SK-N-SH (cell line): ENCODE data around the gene LAMTOR2. TPM values are rescaled to one million over a fixed set of nuclear protein-coding genes. Genes with fewer than 3 reads are reported as not detected.

ENCODE experiments used
- CTCF ChIA-PET: fragments of 300-600, 350-600 bp; formaldehyde crosslinking; extraction: SDS; loops from one replicate; lab custom pipeline; 2021; lab: Yijun Ruan, JAX
- POLR2A ChIA-PET: fragments of 350-600 bp; sonication (Branson Sonifier 250); formaldehyde crosslinking; extraction: SDS; loops from one replicate; lab custom pipeline; 2020; ENCODE audit warnings: antibody characterized with exemption, inconsistent platforms; lab: Yijun Ruan, JAX
- DNase-seq: peaks from one replicate; pipeline ENCODE4 v3.0.0; 2012
- H2AFZ ChIP-seq: fragments of 200-600 bp; sonication (generic); 2 replicates; pipeline ENCODE4 v1.8.1; 2016; ENCODE audit warnings: antibody characterized with exemption, mild to moderate bottlenecking, low read depth
- H3F3A ChIP-seq: fragments of 200-600 bp; sonication (generic); replicated peaks from 2 replicates; pipeline ENCODE3; 2016; ENCODE audit warnings: antibody characterized with exemption, mild to moderate bottlenecking; ENCODE audit not compliant: insufficient read depth
- H3K27ac ChIP-seq, 2 experiments: fragments of 200-500 bp in 1 of 2; fragments of 200-600 bp in 1 of 2; sonication (Bioruptor generic) in 1 of 2; sonication (generic), shearing (Covaris generic) in 1 of 2; 2 replicates each; pipeline versions ENCODE4 v1.5.1 to v1.6.1; 2014 to 2016; ENCODE audit warnings: low read depth in 2 of 2, inconsistent platforms in 1 of 2, low read length in 1 of 2, mild to moderate bottlenecking in 1 of 2, mixed read lengths in 1 of 2
- H3K27me3 ChIP-seq: fragments of 200-600 bp; sonication (generic), shearing (Covaris generic); 2 replicates; pipeline ENCODE4 v1.6.1; 2016; ENCODE audit warnings: mixed run types; ENCODE audit not compliant: insufficient read depth
- H3K36me3 ChIP-seq, 2 experiments: fragments of 200-500 bp in 1 of 2; fragments of 200-600 bp in 1 of 2; sonication (Bioruptor generic) in 1 of 2; sonication (generic) in 1 of 2; replicated peaks in 1 of 2; 2 replicates each; pipeline versions ENCODE3 to v1.5.1; 2014 to 2016; ENCODE audit warnings: low read length in 1 of 2, mild to moderate bottlenecking in 1 of 2; ENCODE audit not compliant: insufficient read depth in 2 of 2, control insufficient read depth in 1 of 2
- H3K4me1 ChIP-seq, 2 experiments: fragments of 200-500 bp in 1 of 2; fragments of 200-600 bp in 1 of 2; sonication (Bioruptor generic) in 1 of 2; sonication (generic), shearing (Covaris generic) in 1 of 2; 2 replicates each; pipeline versions ENCODE4 v1.5.1 to v1.6.1; 2014 to 2016; ENCODE audit warnings: low read depth in 1 of 2, low read length in 1 of 2, mixed run types in 1 of 2; ENCODE audit not compliant: insufficient read depth in 2 of 2, control insufficient read depth in 1 of 2
- H3K4me2 ChIP-seq: fragments of 200-600 bp; sonication (generic), shearing (Covaris generic); 2 replicates; pipeline ENCODE4 v1.6.1; 2017; ENCODE audit warnings: mixed run types
- H3K4me3 ChIP-seq, 2 experiments: fragments of 200-500 bp in 1 of 2; fragments of 200-600 bp in 1 of 2; sonication (Bioruptor generic) in 1 of 2; sonication (generic), shearing (Covaris generic) in 1 of 2; 2 replicates each; pipeline versions ENCODE4 v1.5.1 to v1.8.1; 2014 to 2016; ENCODE audit warnings: low read depth in 2 of 2, inconsistent platforms in 1 of 2, low read length in 1 of 2, mild to moderate bottlenecking in 1 of 2, mixed read lengths in 1 of 2, moderate library complexity in 1 of 2
- H3K79me2 ChIP-seq: fragments of 200-600 bp; sonication (generic); 2 replicates; pipeline ENCODE4 v1.8.1; 2017; ENCODE audit warnings: mild to moderate bottlenecking; ENCODE audit not compliant: insufficient read depth
- H3K9ac ChIP-seq: fragments of 200-600 bp; sonication (generic); 2 replicates; pipeline ENCODE4 v1.6.1; 2017; ENCODE audit warnings: mixed run types
- H3K9me2 ChIP-seq: fragments of 200-600 bp; sonication (generic); 2 replicates; pipeline ENCODE4 v1.6.1; 2017; ENCODE audit warnings: mixed run types
- H3K9me3 ChIP-seq: fragments of 200-600 bp; sonication (generic); 2 replicates; pipeline ENCODE4 v1.6.1; 2017; ENCODE audit warnings: mixed run types, mild to moderate bottlenecking, moderate library complexity
- H4K20me1 ChIP-seq: fragments of 200-600 bp; sonication (generic); 2 replicates; pipeline ENCODE4 v1.6.1; 2017; ENCODE audit warnings: mild to moderate bottlenecking, mixed run types; ENCODE audit not compliant: insufficient read depth
- CHD2 ChIP-seq: fragments of 150-350 bp; IDR thresholded peaks from 2 replicates; pipeline ENCODE4 v1.6.1; 2018; ENCODE audit warnings: low read length; ENCODE audit not compliant: partially characterized antibody
- EP300 ChIP-seq, 2 experiments: IDR thresholded peaks; 2 replicates each; pipeline versions ENCODE4 v1.4.0 to v1.6.1; 2012; ENCODE audit warnings: borderline replicate concordance in 1 of 2, low read depth in 1 of 2, low read length in 1 of 2
- FOSL2 ChIP-seq: IDR thresholded peaks from 2 replicates; pipeline ENCODE4 v1.4.0; 2012; ENCODE audit warnings: low read depth, mild to moderate bottlenecking, moderate library complexity, borderline replicate concordance
- FOXJ3 ChIP-seq: sonication (generic); formaldehyde crosslinking; IDR thresholded peaks from 2 replicates; pipeline ENCODE4 v1.5.1; 2020; ENCODE audit warnings: mild to moderate bottlenecking, missing genetic modification reagents
- JUND ChIP-seq: IDR thresholded peaks from 2 replicates; pipeline ENCODE4 v1.4.0; 2012
- MEF2A ChIP-seq: IDR thresholded peaks from 2 replicates; pipeline ENCODE4 v1.4.0; 2012; ENCODE audit warnings: low read depth, borderline replicate concordance
- MXI1 ChIP-seq: IDR thresholded peaks from 2 replicates; pipeline ENCODE4 v1.6.1; 2012; ENCODE audit warnings: mild to moderate bottlenecking, low read depth, low read length, improper control_type of control experiment
- PBX3 ChIP-seq: IDR thresholded peaks from 2 replicates; pipeline ENCODE4; 2012
- POLR2AphosphoS5 ChIP-seq: IDR thresholded peaks from 2 replicates; pipeline ENCODE4 v1.6.1; 2012; ENCODE audit warnings: low read depth, low read length
- RFX5 ChIP-seq: IDR thresholded peaks from 2 replicates; pipeline ENCODE4 v1.6.1; 2012; ENCODE audit warnings: mild to moderate bottlenecking, improper control_type of control experiment, low read length
- TAF1 ChIP-seq: IDR thresholded peaks from 2 replicates; pipeline ENCODE4 v1.6.1; 2012; ENCODE audit warnings: low read depth, mild to moderate bottlenecking, low read length, moderate library complexity, borderline replicate concordance
- YY1 ChIP-seq: IDR thresholded peaks from 2 replicates; pipeline ENCODE4 v1.4.0; 2012; ENCODE audit warnings: low read depth, mild to moderate bottlenecking
- WGBS: methylation state at CpG from one replicate; pipeline ENCODE4 v1.1.6; 2017; ENCODE audit warnings: low lambda C conversion rate; 5-methylcytosine and 5-hydroxymethylcytosine counted together
- polyA plus RNA-seq, 3 experiments: library from polyadenylated mRNA; depleted of rRNA; stranded (reverse); fragments of >200 nt; gene quantifications; 2 replicates each; pipeline ENCODE4 v1.2.3, GENCODE V29; 2012
- TF ChIP-seq, protein P1 (sequence below): IDR thresholded peaks from 2 replicates; pipeline ENCODE4 v1.4.0; 2012; ENCODE audit warnings: low read depth, borderline replicate concordance
- TF ChIP-seq, protein P2 (sequence below): IDR thresholded peaks from 2 replicates; pipeline ENCODE4 v1.4.0; 2012; ENCODE audit warnings: low read depth, borderline replicate concordance
- TF ChIP-seq, protein P3 (sequence below): fragments of 200-600 bp; sonication (generic); IDR thresholded peaks from 2 replicates; pipeline ENCODE4 v1.6.1; 2017; ENCODE audit warnings: antibody characterized with exemption, mild to moderate bottlenecking, moderate library complexity
- TF ChIP-seq, protein P4 (sequence below): IDR thresholded peaks from 2 replicates; pipeline ENCODE4 v1.4.0; 2012; ENCODE audit warnings: low read depth

Gene LAMTOR2
- polyA plus RNA-seq, 1 of the 3 experiments (the other 2 are of a cell fraction) = 230 TPM

DNA sequence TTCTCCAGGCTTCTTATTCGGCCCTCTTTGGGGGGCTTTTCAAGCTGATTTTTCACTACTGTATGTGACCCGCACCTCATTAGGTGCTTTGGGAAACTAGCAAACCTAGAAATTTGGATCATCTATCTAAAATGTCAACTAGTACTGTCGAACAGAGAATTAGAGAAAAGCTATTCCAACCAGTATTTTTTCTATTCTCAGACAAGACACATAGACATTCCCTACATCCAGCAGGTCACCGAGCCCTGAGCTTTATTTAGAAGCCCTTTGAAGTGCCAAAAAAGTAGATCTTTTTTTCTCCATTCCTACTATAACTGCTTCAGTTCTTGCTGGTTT lies 33.5 kb upstream of the LAMTOR2 start:
- Histone ChIP-seq H3K27ac (peak overlapping the region in 1 of 2 experiments; percentile 36; a peak in 2 of 4 replicates), H3K9ac (peak overlapping the region; percentile 80; the same call in 1 of the 2 replicates), H3K4me3 (peak overlapping the region; percentile 67 to 96; a peak in 3 of 4 replicates), H3K4me2 (peak overlapping the region; percentile 98; the same call in 1 of the 2 replicates), H3K9me2 (no peaks in the 10 kb centered on the region), H3K4me1 (peaks cover 7 to 12% of the 10 kb centered on the region in 2 experiments; a peak in 3 of 4 replicates), H3F3A (peaks cover 19% of the 10 kb centered on the region), H4K20me1 (peaks cover 22% of the 10 kb centered on the region), H2AFZ (peak overlapping the region; percentile 92), H3K79me2 (peaks cover 44% of the 10 kb centered on the region), H3K27me3 (no peaks in the 10 kb centered on the region), H3K36me3 (peaks cover 16 to 35% of the 10 kb centered on the region in 2 experiments), H3K9me3 (no peaks in the 10 kb centered on the region)
- POLR2A ChIA-PET = interaction anchor here (1.4 kb wide), 1 partner anchor 45 kb away, joined by 6 read pairs; no protein-coding TSS in a partner anchor
- TF ChIP-seq, protein P1, sequence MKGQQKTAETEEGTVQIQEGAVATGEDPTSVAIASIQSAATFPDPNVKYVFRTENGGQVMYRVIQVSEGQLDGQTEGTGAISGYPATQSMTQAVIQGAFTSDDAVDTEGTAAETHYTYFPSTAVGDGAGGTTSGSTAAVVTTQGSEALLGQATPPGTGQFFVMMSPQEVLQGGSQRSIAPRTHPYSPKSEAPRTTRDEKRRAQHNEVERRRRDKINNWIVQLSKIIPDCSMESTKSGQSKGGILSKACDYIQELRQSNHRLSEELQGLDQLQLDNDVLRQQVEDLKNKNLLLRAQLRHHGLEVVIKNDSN = no peak
- TF ChIP-seq MXI1 (no peak), MEF2A (no peak), TAF1 (no peak), FOSL2 (no peak)
- CTCF ChIA-PET = interaction anchor here (0.8 to 2.9 kb wide), 7 partner anchors 17 to 83 kb away, joined by 3 to 14 read pairs (median 4); partner anchors contain the start of gene UBQLN4
- DNase-seq = no peak
- WGBS = 8% methylated on average over 4 of the region's 4 CpGs

DNA sequence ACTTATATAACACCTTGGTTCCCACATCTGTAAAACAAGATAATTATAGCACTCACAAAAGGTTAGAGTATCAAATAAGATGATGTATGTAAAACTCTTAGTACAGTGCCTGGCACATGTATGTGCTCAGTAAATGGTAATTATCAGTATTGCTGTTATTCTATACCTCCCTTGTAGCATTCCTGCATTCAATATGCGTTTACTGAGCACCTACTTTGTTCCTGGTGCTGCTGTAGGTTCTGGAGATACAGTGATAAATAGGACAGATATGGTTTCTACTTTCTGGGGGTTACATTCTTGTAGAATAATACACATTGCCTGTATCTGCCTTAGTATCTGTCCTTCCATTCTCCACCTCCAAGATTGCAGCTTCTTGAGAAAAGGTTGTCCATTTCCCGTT lies 32.6 kb upstream of the LAMTOR2 start:
- 84% methylated on average over 2 of the region's 2 CpGs for WGBS
- Histone ChIP-seq H3K4me1 (peaks cover 7 to 12% of the 10 kb centered on the region in 2 experiments; a peak in 3 of 4 replicates), H3K9me2 (no peaks in the 10 kb centered on the region)

More for the DNA sequence above, 32.6 kb upstream of the LAMTOR2 start:
- Histone ChIP-seq H3F3A (peaks cover 17% of the 10 kb centered on the region), H2AFZ (no peak overlapping the region), H3K27me3 (no peaks in the 10 kb centered on the region), H3K9me3 (no peaks in the 10 kb centered on the region), H4K20me1 (peaks cover 22% of the 10 kb centered on the region), H3K4me2 (no peak overlapping the region), H3K9ac (no peak overlapping the region), H3K4me3 (no peak overlapping the region), H3K36me3 (peaks cover 11 to 26% of the 10 kb centered on the region in 2 experiments), H3K79me2 (peaks cover 35% of the 10 kb centered on the region), H3K27ac (no peak overlapping the region)
- no peak for DNase-seq
- POLR2A ChIA-PET = interaction anchor here (1.4 kb wide), 1 partner anchor 44 kb away, joined by 6 read pairs; no protein-coding TSS in a partner anchor
- CTCF ChIA-PET = interaction anchor here (0.8 to 2.9 kb wide), 4 partner anchors 11 to 44 kb away, joined by 4 to 14 read pairs (median 6); partner anchors contain the start of gene UBQLN4
- TF ChIP-seq, protein P2, sequence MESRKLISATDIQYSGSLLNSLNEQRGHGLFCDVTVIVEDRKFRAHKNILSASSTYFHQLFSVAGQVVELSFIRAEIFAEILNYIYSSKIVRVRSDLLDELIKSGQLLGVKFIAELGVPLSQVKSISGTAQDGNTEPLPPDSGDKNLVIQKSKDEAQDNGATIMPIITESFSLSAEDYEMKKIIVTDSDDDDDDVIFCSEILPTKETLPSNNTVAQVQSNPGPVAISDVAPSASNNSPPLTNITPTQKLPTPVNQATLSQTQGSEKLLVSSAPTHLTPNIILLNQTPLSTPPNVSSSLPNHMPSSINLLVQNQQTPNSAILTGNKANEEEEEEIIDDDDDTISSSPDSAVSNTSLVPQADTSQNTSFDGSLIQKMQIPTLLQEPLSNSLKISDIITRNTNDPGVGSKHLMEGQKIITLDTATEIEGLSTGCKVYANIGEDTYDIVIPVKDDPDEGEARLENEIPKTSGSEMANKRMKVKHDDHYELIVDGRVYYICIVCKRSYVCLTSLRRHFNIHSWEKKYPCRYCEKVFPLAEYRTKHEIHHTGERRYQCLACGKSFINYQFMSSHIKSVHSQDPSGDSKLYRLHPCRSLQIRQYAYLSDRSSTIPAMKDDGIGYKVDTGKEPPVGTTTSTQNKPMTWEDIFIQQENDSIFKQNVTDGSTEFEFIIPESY = no peak
- TF ChIP-seq JUND (no peak), POLR2AphosphoS5 (no peak), FOXJ3 (no peak), EP300 (IDR thresholded peaks at IDR 0.05; ENCODE audit: borderline replicate concordance in 1 of 2, low read depth in 1 of 2, low read length in 1 of 2) (no peak), CHD2 (no peak), YY1 (no peak), PBX3 (no peak), RFX5 (no peak), MXI1 (no peak), FOSL2 (no peak), MEF2A (no peak)
- TF ChIP-seq, protein P3, sequence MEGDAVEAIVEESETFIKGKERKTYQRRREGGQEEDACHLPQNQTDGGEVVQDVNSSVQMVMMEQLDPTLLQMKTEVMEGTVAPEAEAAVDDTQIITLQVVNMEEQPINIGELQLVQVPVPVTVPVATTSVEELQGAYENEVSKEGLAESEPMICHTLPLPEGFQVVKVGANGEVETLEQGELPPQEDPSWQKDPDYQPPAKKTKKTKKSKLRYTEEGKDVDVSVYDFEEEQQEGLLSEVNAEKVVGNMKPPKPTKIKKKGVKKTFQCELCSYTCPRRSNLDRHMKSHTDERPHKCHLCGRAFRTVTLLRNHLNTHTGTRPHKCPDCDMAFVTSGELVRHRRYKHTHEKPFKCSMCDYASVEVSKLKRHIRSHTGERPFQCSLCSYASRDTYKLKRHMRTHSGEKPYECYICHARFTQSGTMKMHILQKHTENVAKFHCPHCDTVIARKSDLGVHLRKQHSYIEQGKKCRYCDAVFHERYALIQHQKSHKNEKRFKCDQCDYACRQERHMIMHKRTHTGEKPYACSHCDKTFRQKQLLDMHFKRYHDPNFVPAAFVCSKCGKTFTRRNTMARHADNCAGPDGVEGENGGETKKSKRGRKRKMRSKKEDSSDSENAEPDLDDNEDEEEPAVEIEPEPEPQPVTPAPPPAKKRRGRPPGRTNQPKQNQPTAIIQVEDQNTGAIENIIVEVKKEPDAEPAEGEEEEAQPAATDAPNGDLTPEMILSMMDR = no peak
- TF ChIP-seq, protein P4, sequence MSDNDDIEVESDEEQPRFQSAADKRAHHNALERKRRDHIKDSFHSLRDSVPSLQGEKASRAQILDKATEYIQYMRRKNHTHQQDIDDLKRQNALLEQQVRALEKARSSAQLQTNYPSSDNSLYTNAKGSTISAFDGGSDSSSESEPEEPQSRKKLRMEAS = no peak
- TF ChIP-seq, protein P1 = no peak
